ENCODE data around the gene CCND1.

The CCND1 gene

DNA sequence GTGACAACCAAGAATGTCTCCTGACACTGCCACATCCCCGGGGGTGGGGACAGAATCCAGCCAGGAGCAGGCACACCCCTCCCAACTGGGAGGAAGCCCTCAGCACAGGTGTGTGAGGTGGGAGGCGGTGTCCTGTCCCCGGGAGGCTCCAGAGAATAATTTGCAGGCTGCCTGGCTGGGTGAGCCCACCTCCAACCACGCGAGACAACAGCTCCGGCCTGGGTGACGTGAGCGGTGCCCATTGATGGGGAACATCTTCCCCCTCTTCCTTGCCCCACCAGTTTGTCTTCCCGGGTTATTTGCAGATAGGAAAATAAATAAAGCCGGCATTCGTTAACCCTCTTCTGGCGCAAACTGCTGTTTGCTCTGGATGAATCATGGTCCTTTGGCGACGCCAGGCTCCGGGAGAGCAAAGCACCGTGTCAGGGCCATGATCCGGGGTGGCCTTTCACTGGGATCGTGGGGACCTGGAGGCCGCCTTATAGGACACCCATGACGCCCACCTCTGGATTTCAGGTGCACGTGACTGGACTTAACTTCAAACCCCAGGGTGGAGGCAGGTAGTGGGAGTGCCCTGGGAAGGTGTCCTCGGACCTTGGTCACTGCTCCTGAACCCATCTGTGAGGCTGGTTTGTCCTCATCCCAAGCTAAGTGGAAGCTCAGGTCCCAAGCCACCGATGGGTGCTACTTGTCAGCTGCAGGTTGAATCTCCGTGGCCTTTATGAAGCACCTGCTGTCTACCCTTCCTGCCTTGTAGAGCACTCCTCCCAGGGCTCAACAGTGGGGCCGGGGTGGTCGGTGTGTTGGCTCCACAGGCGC lies 13.9 kb downstream of the CCND1 start:
- DNase-seq = no peak

DNA sequence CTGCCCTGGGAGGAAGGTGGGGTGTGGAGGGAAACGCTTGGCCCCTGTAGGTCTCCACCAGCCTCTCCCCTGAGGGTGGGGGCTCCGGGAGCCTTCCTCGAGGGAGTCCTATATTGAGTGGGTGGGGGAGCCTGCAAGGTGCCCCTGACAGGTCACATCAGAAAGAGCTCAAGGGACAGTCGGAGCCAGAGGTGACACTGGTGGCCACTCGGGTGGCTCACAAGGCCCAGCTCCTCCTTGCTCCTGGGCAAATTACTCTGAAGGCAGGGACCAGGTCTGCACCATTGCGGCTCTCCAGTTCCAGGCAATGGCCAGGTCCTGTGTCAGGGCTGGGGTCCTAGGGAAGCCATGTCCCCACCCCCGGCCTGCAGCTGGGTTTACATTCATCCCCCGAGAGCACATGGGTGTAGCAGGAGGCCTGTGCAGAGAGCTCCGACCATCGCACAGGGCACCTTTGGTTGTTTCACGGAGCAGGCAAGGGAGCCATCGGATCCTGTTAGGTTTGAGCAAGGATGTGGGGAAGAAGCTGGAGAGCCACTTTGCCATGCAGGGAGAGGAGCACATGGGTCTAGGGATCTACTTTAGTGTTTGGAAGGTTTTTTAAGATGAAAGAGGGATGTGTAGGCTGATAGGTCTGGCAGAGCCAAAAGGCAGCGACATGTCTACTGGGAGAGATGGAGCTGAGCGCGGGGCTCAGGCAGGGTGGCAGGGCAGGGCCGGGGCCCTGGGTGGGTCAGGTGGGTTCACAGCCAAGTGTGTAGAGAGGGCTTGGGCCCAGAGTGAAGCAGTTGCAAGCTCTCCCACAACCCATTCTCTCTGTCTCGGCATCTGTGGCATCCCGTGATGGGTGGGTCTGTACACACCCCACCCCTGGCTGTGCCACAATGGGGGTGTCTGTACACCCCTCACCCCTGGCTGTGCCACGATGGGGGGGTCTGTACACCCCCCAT lies 14.8 kb downstream of the CCND1 start:
- DNase-seq = no peak

DNA sequence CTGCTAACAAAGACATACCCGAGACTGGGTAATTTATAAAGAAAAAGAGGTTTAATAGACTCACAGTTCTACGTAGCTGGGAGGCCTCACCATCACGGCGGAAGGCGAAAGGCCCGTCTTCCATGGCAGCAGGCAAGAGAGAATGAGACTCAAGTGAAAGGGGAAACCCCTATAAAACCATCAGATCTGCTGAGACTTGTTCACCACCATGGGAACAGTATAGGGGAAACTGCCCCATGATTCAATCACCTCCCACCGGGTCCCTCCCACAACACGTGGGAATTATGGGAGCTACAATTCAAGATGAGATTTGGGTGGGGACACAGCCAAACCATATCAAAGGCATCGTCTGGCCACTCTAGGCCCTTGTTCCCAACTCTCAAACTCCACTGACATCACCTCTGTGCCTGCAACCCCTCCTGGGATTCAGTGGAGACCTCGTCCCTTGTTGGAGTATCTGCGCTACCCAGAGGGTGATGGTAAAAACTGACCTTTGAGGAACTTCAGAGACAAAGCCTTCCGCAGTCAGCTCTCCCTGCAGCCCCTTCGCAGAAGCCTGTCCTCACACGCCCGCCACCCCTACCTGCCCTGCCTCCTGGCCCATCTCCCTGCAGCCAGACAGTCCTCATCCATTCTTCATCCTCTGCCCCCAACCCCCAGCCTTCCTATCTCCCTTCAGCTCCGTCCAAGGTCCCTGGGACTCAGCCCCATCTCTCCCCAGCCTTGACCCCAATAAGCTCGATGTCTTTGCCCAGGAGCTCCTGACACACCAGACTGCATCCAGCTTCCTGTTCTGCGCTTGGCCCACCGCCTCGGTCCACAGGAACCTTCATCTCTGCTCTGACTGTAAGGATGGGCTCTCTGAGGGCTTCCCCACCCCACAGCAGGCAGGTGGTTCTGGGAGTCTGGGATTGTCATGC lies 15.8 kb downstream of the CCND1 start:
- DNase-seq = no peak

DNA sequence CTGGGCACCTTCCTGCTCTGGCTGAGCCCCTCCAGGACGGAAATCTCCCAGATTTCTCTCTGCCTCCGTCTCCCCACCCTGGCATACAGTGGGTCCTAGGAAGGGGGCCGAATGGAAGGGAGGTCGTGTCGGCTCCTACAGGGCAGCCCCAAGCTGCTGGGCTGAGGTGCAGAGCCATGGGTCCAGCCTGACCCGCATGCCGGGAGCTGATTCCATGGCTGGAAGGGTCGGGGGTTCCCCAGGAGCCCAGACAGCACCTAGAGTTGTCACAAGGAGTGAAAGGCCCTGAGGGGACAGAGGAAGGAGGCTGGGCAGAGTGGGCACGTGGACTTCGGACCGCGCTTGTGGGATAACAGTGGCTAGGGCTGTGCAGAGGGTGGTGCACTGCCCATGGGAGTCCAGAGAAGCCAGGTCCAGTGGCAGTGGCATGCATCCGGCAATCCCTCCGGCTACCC lies 16.5 kb downstream of the CCND1 start:
- no peak for DNase-seq

- DNase-seq = peak; percentile 31
Measured at GRCh38 chr11:69657911-69658625, 17.1 kb downstream of the CCND1 start.

- no peak for DNase-seq
Measured at GRCh38 chr11:69658626-69659450, 17.9 kb downstream of the CCND1 start.

DNA sequence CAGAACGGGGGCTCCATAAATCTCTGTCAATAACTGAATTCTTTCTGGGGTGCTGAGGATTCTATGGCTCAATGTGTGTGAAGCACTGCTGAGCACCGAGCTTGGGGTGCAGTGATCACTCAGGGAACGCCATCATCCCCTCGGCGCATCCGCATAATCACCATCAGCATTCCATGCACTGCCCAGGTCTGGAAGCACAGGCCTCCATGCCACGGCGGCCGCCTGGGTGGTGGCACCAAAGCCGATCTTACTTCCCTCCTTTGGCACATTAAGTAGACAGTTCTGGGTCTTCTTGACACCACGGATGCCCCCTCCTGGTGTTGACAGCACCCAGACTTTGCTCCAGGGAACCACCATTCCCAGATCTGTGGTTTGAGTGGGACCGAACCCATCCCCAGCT lies 18.6 kb downstream of the CCND1 start:
- DNase-seq = no peak

DNA sequence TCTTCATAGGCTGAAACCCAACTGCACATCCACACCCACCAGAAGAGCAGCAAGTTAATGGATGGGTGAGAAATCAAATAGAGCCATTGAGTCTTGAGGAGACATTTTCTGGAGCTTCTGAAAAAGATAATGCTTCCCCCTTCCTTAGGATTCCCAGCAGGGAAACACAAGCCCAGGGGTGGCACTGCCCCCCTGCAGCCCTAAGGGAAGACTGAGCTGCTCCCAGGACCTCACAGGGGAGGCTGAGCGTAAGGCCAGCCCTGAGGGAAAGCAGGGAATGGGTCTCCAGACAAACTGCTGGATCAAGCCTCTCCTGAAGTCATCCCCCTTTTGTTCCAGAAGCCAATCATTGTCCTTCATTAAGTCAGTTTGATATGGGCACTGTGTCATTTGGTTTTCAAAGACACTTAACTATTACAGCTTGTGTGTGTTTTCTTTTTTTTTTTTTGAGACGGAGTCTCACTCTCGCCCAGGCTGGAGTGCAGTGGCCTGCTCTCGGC lies 19.1 kb downstream of the CCND1 start:
- DNase-seq = no peak

- no peak for DNase-seq
Measured at GRCh38 chr11:69661413-69661715, 20.4 kb downstream of the CCND1 start.

GRCh38 chr11:69662021-69662698 lies 21.2 kb downstream of the CCND1 start:
- DNase-seq = no peak

- DNase-seq = no peak
Measured at GRCh38 chr11:69662806-69663205, 21.9 kb downstream of the CCND1 start.

DNA sequence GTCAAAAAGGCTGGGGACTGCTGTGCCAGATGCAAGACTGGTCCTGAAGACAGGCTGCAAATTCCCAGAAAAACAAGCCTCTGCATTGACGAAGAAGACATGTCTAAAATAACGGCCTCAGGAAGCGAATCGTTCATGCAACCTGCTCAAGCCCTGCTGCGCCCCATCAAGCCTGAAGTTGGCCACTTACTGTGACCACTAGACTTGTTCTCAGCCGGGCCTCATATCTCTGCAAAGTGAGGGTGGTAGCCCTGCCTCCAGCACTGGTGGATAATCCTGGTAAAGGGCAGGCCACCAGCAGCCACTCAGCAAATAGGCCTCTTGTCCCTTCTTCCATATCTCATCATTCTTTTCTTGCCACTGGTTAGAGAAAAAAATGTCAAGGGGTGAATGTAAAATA lies 22.4 kb downstream of the CCND1 start:
- no peak for DNase-seq

- DNase-seq = no peak
Measured at GRCh38 chr11:69664103-69664775, 23.3 kb downstream of the CCND1 start.

DNA sequence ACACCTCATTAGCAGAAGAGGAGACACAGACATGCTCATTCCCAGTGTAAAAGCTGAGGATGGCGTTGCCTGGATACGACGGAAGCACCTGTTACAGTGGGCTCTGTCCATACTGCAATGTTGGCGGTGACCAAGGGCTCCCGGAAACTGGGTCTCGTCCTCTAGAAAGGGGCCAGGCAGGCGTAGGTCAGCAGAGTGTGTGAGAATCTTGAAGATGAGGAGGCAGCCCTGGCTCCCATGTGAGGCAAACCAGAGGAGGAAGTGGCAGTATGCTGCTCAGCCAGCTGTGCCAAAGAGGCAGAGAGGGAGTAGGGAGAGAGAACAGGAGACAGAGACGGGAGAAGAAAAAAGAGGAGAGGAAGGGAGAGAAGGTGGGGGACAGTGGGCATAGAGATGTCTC lies 23.9 kb downstream of the CCND1 start:
- DNase-seq = no peak

DNA sequence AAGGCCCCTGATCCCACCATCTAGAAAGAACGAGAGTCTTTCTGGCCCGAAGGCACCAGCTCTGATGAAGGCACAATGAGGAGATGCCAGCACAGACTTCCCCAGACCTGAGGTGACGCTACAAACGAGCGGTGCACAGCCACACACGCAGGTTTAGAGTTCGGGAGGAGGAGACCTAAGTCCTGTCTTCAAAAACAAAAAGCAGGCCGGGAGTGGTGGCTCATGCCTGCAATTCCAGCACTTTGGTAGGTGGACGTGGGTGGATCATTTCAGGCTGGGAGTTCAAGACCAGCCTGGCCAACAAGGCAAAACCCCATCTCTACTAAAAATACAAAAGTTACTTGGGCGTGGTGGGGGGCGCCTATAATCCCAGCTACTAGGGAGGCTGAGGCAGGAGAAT lies 24.7 kb downstream of the CCND1 start:
- no peak for DNase-seq

- DNase-seq = no peak
Measured at GRCh38 chr11:69666261-69666660, 25.3 kb downstream of the CCND1 start.

DNA sequence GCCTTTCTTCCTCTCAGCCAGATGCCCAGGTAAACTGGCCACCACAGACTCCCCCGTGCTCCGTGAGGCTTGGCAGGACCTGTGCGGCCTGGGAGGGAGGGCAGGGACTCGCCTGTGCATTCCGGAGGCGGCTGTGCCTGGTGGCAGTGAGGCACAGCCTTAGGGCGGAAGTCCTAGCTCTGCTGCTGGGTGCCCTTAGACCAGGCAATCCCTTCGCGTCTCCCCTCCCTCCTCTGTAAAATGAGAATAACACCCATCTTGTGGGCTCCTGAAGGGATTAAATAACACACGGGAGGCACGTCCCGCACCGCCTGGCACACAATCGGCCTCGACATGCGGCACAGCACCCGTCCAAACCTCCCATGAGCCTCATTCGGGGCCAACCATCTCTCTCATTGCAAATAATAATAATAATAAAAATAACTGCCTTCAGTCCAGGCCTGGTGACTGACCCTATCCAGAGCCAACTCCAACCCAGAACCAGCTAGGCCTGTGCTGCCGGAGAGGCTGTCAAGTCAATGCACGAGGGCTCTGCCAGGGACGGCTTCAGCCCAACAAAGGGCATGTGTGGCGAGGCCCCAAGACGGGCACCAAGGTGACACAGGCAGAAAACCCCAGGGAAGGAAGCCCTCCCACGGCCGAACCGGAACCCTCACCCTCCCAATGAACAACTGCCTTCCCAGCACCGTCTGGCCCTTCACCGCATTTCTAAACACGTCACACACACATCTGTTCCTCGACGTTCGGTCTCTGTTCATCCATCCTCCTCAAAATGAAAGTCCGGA lies 26.0 kb downstream of the CCND1 start:
- DNase-seq = no peak

DNA sequence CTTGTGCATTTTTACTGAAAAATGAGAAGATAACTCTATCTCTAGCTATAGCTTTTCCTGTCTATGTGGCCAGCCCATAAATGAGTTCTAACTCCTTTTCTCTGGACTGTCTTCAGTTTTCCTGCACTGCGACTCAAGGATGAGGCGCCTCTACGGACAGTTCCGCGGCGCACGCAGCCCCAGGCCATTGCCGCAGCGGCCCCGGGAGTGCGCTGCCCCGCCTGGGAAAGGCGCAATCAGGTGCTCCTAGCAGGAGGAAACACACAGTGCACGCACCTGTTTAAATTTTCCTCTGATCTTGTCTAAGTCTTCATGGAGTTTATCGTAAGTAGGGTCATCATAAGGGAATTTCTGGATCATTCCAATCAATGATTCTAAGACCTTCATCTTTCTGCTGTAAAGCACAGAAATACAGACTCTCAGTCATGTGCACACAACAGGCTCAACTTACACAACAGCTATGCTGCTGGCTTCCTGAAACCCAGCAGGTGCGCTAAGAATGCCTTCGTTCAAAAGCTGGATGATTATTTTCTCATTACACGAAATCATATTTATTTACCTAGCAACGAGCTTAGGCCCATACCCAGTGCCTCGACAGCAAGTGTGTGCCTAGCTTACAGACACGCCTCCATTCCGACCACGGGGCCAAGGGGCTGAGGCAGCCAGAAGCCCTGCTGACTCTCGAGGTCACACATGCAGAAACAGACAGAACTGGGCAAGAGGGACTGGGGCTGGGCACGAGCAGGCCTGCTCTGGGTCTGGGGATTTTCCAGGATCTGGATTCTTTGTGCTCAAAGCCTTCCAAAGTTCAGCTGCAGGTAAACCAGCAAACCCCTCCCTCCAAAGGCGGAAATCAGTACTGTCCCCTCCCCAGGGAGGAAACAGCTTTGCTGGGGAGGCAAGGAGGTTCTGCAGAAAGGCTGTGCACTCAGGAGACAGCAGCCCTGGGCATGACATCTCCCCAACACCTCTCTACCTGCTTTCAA lies 27.0 kb downstream of the CCND1 start:
- no peak for DNase-seq
